SK-N-MC (cell line): ENCODE results near the gene ARHGAP18.

ENCODE experiments used
- DNase-seq: peaks from one replicate; pipeline ENCODE4 v3.0.0-alpha.2; 2011; ENCODE audit warnings: low read depth, low spot score
- H3K27ac ChIP-seq: fragments of 200-600 bp; sonication (generic); 2 replicates; pipeline ENCODE4 v1.5.1; 2016; ENCODE audit warnings: mixed run types
- H3K36me3 ChIP-seq: fragments of 200-600 bp; sonication (generic); 2 replicates; pipeline ENCODE4 v1.6.1; 2017; ENCODE audit warnings: antibody characterized with exemption, low read length, mixed read lengths; ENCODE audit not compliant: insufficient read depth
- H3K4me3 ChIP-seq: fragments of 200-600 bp; sonication (generic); 2 replicates; pipeline ENCODE4 v1.5.1; 2016
- H3K9ac ChIP-seq: fragments of 200-600 bp; sonication (generic); 2 replicates; pipeline ENCODE4 v1.8.0; 2017; ENCODE audit warnings: mixed run types, mixed read lengths; ENCODE audit not compliant: insufficient read length
- H3K9me3 ChIP-seq: fragments of 200-600 bp; sonication (generic); 2 replicates; pipeline ENCODE4 v1.6.1; 2017; ENCODE audit warnings: low read depth, mild to moderate bottlenecking, antibody characterized with exemption, low read length, moderate library complexity, mixed read lengths
- EZH2 ChIP-seq: fragments of 200-600 bp; sonication (generic); IDR thresholded peaks from one replicate; pipeline ENCODE4 v1.6.1; 2017; ENCODE audit warnings: antibody characterized with exemption
- FOXP2 ChIP-seq: optimal IDR thresholded peaks from 2 replicates; pipeline ENCODE3; 2011; ENCODE audit warnings: mild to moderate bottlenecking, moderate library complexity; ENCODE audit not compliant: insufficient read depth; ENCODE audit errors: extremely low read length, control extremely low read depth
- POLR2AphosphoS5 ChIP-seq: IDR thresholded peaks from 2 replicates; pipeline ENCODE4 v1.6.1; 2012; ENCODE audit warnings: mild to moderate bottlenecking, low read depth, low read length, borderline replicate concordance

Gene ARHGAP18

GRCh38 chr6:129565366-129565765 lies 144.6 kb downstream of the ARHGAP18 start:
- DNase-seq, result no peak
- H3K27ac ChIP-seq, result no peak overlapping the region
- no peaks in the 10 kb centered on the region for H3K9me3 ChIP-seq
- TF ChIP-seq FOXP2, result no peak
- no peak overlapping the region for H3K4me3 ChIP-seq
- H3K9ac ChIP-seq, result no peak overlapping the region
- no peaks in the 10 kb centered on the region for H3K36me3 ChIP-seq

GRCh38 chr6:129558248-129558647 lies 151.7 kb downstream of the ARHGAP18 start:
- H3K27ac ChIP-seq, result no peak overlapping the region
- TF ChIP-seq EZH2, result no peak
- TF ChIP-seq FOXP2, result no peak
- TF ChIP-seq POLR2AphosphoS5, result no peak
- DNase-seq, result no peak

GRCh38 chr6:129555206-129555832 lies 154.7 kb downstream of the ARHGAP18 start:
- DNase-seq, result no peak
- Histone ChIP-seq H3K9me3 (no peaks in the 10 kb centered on the region), H3K9ac (no peak overlapping the region), H3K36me3 (no peaks in the 10 kb centered on the region), H3K27ac (no peak overlapping the region), H3K4me3 (no peak overlapping the region)
- TF ChIP-seq EZH2, result no peak
- no peak for TF ChIP-seq POLR2AphosphoS5
- TF ChIP-seq FOXP2, result no peak

More at GRCh38 chr6:129558248-129558647, 151.7 kb downstream of the ARHGAP18 start:
- H3K9me3 ChIP-seq, result no peaks in the 10 kb centered on the region
- no peaks in the 10 kb centered on the region for H3K36me3 ChIP-seq
- no peak overlapping the region for H3K9ac ChIP-seq
- no peak overlapping the region for H3K4me3 ChIP-seq

GRCh38 chr6:129552413-129552812 lies 157.6 kb downstream of the ARHGAP18 start:
- TF ChIP-seq POLR2AphosphoS5, result no peak
- no peak for TF ChIP-seq FOXP2
- TF ChIP-seq EZH2, result no peak
- H3K27ac ChIP-seq, result no peak overlapping the region
- no peaks in the 10 kb centered on the region for H3K36me3 ChIP-seq
- H3K9me3 ChIP-seq, result no peaks in the 10 kb centered on the region
- H3K9ac ChIP-seq, result no peak overlapping the region
- no peak overlapping the region for H3K4me3 ChIP-seq
- no peak for DNase-seq

- H3K9ac ChIP-seq, result no peak overlapping the region
- no peak overlapping the region for H3K4me3 ChIP-seq
- H3K27ac ChIP-seq, result no peak overlapping the region
- H3K9me3 ChIP-seq, result no peaks in the 10 kb centered on the region
- no peak for TF ChIP-seq POLR2AphosphoS5
- no peak for TF ChIP-seq EZH2
- TF ChIP-seq FOXP2, result no peak
- no peaks in the 10 kb centered on the region for H3K36me3 ChIP-seq
- DNase-seq, result no peak
Measured at GRCh38 chr6:129551486-129551885, 158.5 kb downstream of the ARHGAP18 start.

- TF ChIP-seq FOXP2, result no peak
- no peak for TF ChIP-seq EZH2
- no peak for TF ChIP-seq POLR2AphosphoS5
- H3K36me3 ChIP-seq, result no peaks in the 10 kb centered on the region
Measured at GRCh38 chr6:129546702-129547101, 163.3 kb downstream of the ARHGAP18 start.

GRCh38 chr6:129544892-129545612 lies 164.9 kb downstream of the ARHGAP18 start:
- Histone ChIP-seq H3K9me3 (no peaks in the 10 kb centered on the region), H3K9ac (no peak overlapping the region), H3K4me3 (no peak overlapping the region), H3K27ac (no peak overlapping the region), H3K36me3 (no peaks in the 10 kb centered on the region)
- DNase-seq, result no peak
- TF ChIP-seq POLR2AphosphoS5 (no peak), FOXP2 (no peak), EZH2 (no peak)

More at GRCh38 chr6:129546702-129547101, 163.3 kb downstream of the ARHGAP18 start:
- H3K9ac ChIP-seq, result no peak overlapping the region
- no peak for DNase-seq
- H3K9me3 ChIP-seq, result no peaks in the 10 kb centered on the region
- no peak overlapping the region for H3K27ac ChIP-seq
- no peak overlapping the region for H3K4me3 ChIP-seq

GRCh38 chr6:129543981-129544380 lies 166.0 kb downstream of the ARHGAP18 start:
- no peaks in the 10 kb centered on the region for H3K36me3 ChIP-seq
- H3K4me3 ChIP-seq, result no peak overlapping the region
- no peak overlapping the region for H3K9ac ChIP-seq
- H3K9me3 ChIP-seq, result no peaks in the 10 kb centered on the region
- TF ChIP-seq FOXP2 (no peak), POLR2AphosphoS5 (no peak), EZH2 (no peak)
- no peak for DNase-seq
- H3K27ac ChIP-seq, result no peak overlapping the region
